ENCODE data around the gene NFE2L3.

DNA sequence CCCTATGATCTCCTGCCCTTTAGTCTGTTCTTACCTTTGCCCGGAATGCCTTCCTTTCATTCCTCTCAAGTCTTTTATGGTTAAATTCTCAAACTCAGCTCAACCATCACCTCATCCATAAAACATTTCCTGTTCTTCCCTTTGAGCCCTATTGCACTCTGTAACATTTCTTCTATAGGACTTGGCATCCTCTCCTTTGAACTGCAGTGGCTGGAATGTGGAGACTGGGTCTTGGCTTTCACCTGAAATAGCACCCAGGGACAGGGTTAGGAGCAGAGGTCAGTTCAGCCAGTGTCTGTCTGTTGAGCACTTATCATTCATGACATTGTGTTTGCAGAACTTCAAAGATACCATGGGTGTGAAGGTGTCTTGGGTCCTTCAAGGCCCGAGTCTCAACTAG is 7.2 kb downstream of the NFE2L3 start:
- TF ChIP-seq, protein P1, sequence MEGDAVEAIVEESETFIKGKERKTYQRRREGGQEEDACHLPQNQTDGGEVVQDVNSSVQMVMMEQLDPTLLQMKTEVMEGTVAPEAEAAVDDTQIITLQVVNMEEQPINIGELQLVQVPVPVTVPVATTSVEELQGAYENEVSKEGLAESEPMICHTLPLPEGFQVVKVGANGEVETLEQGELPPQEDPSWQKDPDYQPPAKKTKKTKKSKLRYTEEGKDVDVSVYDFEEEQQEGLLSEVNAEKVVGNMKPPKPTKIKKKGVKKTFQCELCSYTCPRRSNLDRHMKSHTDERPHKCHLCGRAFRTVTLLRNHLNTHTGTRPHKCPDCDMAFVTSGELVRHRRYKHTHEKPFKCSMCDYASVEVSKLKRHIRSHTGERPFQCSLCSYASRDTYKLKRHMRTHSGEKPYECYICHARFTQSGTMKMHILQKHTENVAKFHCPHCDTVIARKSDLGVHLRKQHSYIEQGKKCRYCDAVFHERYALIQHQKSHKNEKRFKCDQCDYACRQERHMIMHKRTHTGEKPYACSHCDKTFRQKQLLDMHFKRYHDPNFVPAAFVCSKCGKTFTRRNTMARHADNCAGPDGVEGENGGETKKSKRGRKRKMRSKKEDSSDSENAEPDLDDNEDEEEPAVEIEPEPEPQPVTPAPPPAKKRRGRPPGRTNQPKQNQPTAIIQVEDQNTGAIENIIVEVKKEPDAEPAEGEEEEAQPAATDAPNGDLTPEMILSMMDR (IDR thresholded peaks at IDR 0.05 in 2 of 3, conservative IDR thresholded peaks at IDR 0.05 in 1 of 3; ENCODE audit: insufficient read depth in 2 of 3, low read depth in 1 of 3, low read length in 3 of 3), result no peak
- no peak for TF ChIP-seq HNRNPL (IDR thresholded peaks at IDR 0.05; ENCODE audit: low read depth, low read length)
